HepG2 (cell line): ENCODE data around the gene NID1. TPM values are rescaled to one million over a fixed set of nuclear protein-coding genes. Genes with fewer than 3 reads are reported as not detected.

Experiments used
- BRD4 ChIP-seq: sonication (generic); formaldehyde crosslinking; IDR thresholded peaks from 2 replicates; pipeline ENCODE4 v1.4.0; 2020; ENCODE audit warnings: missing genetic modification reagents
- KDM4B ChIP-seq: sonication (generic); formaldehyde crosslinking; IDR thresholded peaks from 2 replicates; pipeline ENCODE4 v1.4.0; 2020; ENCODE audit warnings: missing genetic modification reagents
- MEF2D ChIP-seq: sonication (generic); formaldehyde crosslinking; IDR thresholded peaks from 2 replicates; pipeline ENCODE4 v1.5.1; 2020; ENCODE audit warnings: mild to moderate bottlenecking, missing genetic modification reagents
- MTA3 ChIP-seq: sonication (generic); formaldehyde crosslinking; IDR thresholded peaks from 2 replicates; pipeline ENCODE4 v1.4.0; 2020; ENCODE audit warnings: missing genetic modification reagents
- NFE2L2 ChIP-seq: fragments of 150-350 bp; IDR thresholded peaks from 2 replicates; pipeline ENCODE4 v1.6.1; 2014; ENCODE audit warnings: low read length
- NPAS2 ChIP-seq: sonication (generic); formaldehyde crosslinking; IDR thresholded peaks from 2 replicates; pipeline ENCODE4 v1.8.0; 2022; ENCODE audit warnings: mild to moderate bottlenecking, missing genetic modification reagents, borderline replicate concordance
- RAD51 ChIP-seq: fragments of 450-650 bp; IDR thresholded peaks from 2 replicates; pipeline ENCODE4 v1.6.1; 2016; ENCODE audit warnings: borderline replicate concordance
- SAP130 ChIP-seq: IDR thresholded peaks from 2 replicates; pipeline ENCODE4 v1.6.1; 2016; ENCODE audit warnings: low read depth
- U2AF2 ChIP-seq: fragments of 200-400 bp; formaldehyde crosslinking; IDR thresholded peaks from 2 replicates; pipeline ENCODE4 v1.6.1; 2017; ENCODE audit warnings: low read depth, mild to moderate bottlenecking, low read length
- ZNF251 ChIP-seq: sonication (generic); formaldehyde crosslinking; IDR thresholded peaks from 2 replicates; pipeline ENCODE4 v1.9.0; 2021; ENCODE audit warnings: mild to moderate bottlenecking, missing genetic modification reagents
- ZNF263 ChIP-seq: sonication (generic); formaldehyde crosslinking; IDR thresholded peaks from 2 replicates; pipeline ENCODE4 v1.4.0; 2020; ENCODE audit warnings: missing genetic modification reagents
- ZNF720 ChIP-seq: sonication (generic); formaldehyde crosslinking; IDR thresholded peaks from 2 replicates; pipeline ENCODE4 v1.4.0; 2020; ENCODE audit warnings: missing genetic modification reagents
- ZNF891 ChIP-seq: sonication (generic); formaldehyde crosslinking; IDR thresholded peaks from 2 replicates; pipeline ENCODE4 v1.5.0; 2020; ENCODE audit warnings: mild to moderate bottlenecking, missing genetic modification reagents
- polyA plus RNA-seq, 8 experiments: library from polyadenylated mRNA; depleted of rRNA in 3 of 8; stranded (reverse) in 7 of 8; unstranded in 1 of 8; fragments of >200 nt; fragmentation: Illumina TruSeq in 4 of 8; extraction: Trizol in 4 of 8; gene quantifications; 2 replicates each; pipeline versions ENCODE4 v1.2.1 to v1.2.3, GENCODE V29; 2011 to 2016; ENCODE audit warnings: low read depth in 4 of 8, missing spikeins in 1 of 8, mixed read lengths in 1 of 8; ENCODE audit not compliant: insufficient read depth in 1 of 8
- total RNA-seq, 5 experiments: library from RNA; depleted of rRNA; stranded (reverse); fragments of >200 nt; fragmentation: Illumina TruSeq; extraction: Trizol; gene quantifications; 2 replicates each; pipeline ENCODE4 v1.2.3, GENCODE V29; 2016; ENCODE audit warnings: low read depth in 1 of 5
- TF ChIP-seq, protein P1 (sequence below): sonication (generic); formaldehyde crosslinking; IDR thresholded peaks from 2 replicates; pipeline ENCODE4 v1.5.1; 2020; ENCODE audit warnings: mild to moderate bottlenecking, missing genetic modification reagents, borderline replicate concordance
- TF ChIP-seq, protein P2 (sequence below): sonication (generic); formaldehyde crosslinking; IDR thresholded peaks from 2 replicates; pipeline ENCODE4 v1.4.0; 2020; ENCODE audit warnings: missing genetic modification reagents, mild to moderate bottlenecking, borderline replicate concordance
- TF ChIP-seq, protein P3 (sequence below): sonication (generic); formaldehyde crosslinking; IDR thresholded peaks from 2 replicates; pipeline ENCODE4 v1.5.1; 2020; ENCODE audit warnings: mild to moderate bottlenecking, missing genetic modification reagents, moderate library complexity
- TF ChIP-seq, protein P4 (sequence below): sonication (generic); formaldehyde crosslinking; conservative IDR thresholded peaks from 2 replicates; pipeline ENCODE4 v1.8.0; 2022; ENCODE audit warnings: low read depth, missing genetic modification reagents

NID1 gene
- total and polyA plus RNA-seq, 2 of the 13 experiments (the other 11 are each of a cell fraction or from before 2014, with no cell fraction given) = 50.2 to 56.1 TPM

DNA sequence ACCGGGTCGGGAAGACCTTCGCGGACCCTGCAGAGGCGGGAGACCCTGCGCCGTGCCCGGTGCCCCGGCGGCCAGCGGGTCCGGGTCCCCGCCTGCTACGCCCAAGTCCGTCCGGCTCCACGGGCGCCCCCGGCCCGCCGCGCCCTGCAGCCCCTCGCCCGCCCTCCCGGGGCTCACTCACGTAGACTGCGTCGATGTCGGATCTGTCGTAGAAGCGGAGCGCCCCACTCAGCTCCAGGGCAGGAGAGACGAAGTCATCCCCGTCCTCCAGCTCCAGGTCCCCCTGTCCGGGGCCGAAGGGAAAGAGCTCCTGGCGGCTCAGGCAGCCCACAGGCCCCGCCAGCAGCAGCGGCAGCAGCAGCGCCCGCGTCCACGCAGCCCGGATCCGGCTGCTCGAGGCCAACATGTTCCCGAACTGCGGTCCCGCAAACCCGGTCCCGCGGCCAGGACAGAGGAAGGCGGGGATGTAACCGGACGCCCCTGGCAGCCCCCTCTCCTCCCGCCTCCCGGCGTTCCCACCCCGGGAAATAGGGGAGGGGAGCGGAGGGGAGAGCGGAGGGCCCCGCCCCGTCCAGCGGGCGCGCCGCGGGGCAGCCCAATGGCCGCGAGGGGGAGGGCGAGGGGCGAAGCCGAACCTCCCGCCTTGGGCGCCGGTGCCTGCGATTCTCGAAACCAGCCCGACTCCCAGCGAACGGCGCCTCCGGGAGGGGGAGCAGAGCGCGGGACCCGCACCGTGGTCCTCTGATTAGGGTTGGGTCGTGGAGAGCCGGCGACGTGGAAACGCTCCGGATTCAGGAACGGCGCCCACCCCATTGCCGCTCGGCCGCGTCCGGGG is at the start of gene NID1 (continued):
- TF ChIP-seq, protein P1, sequence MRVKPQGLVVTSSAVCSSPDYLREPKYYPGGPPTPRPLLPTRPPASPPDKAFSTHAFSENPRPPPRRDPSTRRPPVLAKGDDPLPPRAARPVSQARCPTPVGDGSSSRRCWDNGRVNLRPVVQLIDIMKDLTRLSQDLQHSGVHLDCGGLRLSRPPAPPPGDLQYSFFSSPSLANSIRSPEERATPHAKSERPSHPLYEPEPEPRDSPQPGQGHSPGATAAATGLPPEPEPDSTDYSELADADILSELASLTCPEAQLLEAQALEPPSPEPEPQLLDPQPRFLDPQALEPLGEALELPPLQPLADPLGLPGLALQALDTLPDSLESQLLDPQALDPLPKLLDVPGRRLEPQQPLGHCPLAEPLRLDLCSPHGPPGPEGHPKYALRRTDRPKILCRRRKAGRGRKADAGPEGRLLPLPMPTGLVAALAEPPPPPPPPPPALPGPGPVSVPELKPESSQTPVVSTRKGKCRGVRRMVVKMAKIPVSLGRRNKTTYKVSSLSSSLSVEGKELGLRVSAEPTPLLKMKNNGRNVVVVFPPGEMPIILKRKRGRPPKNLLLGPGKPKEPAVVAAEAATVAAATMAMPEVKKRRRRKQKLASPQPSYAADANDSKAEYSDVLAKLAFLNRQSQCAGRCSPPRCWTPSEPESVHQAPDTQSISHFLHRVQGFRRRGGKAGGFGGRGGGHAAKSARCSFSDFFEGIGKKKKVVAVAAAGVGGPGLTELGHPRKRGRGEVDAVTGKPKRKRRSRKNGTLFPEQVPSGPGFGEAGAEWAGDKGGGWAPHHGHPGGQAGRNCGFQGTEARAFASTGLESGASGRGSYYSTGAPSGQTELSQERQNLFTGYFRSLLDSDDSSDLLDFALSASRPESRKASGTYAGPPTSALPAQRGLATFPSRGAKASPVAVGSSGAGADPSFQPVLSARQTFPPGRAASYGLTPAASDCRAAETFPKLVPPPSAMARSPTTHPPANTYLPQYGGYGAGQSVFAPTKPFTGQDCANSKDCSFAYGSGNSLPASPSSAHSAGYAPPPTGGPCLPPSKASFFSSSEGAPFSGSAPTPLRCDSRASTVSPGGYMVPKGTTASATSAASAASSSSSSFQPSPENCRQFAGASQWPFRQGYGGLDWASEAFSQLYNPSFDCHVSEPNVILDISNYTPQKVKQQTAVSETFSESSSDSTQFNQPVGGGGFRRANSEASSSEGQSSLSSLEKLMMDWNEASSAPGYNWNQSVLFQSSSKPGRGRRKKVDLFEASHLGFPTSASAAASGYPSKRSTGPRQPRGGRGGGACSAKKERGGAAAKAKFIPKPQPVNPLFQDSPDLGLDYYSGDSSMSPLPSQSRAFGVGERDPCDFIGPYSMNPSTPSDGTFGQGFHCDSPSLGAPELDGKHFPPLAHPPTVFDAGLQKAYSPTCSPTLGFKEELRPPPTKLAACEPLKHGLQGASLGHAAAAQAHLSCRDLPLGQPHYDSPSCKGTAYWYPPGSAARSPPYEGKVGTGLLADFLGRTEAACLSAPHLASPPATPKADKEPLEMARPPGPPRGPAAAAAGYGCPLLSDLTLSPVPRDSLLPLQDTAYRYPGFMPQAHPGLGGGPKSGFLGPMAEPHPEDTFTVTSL = no peak; the same call in 1 of the 2 replicates
- no peak for TF ChIP-seq NPAS2 (CRISPR knock-in tag)
- TF ChIP-seq SAP130 = peak; percentile 77
- no peak for TF ChIP-seq NFE2L2
- no peak for TF ChIP-seq RAD51
- TF ChIP-seq MEF2D = peak; percentile 43; the same call in 1 of the 2 replicates
- no peak for TF ChIP-seq KDM4B (CRISPR knock-in tag)
- TF ChIP-seq U2AF2 = no peak
- 0 out of 2 replicates have a peak, but pooled peaks have one; percentile 35 for TF ChIP-seq BRD4 (CRISPR knock-in tag)
- TF ChIP-seq ZNF251 = no peak
- TF ChIP-seq, protein P2, sequence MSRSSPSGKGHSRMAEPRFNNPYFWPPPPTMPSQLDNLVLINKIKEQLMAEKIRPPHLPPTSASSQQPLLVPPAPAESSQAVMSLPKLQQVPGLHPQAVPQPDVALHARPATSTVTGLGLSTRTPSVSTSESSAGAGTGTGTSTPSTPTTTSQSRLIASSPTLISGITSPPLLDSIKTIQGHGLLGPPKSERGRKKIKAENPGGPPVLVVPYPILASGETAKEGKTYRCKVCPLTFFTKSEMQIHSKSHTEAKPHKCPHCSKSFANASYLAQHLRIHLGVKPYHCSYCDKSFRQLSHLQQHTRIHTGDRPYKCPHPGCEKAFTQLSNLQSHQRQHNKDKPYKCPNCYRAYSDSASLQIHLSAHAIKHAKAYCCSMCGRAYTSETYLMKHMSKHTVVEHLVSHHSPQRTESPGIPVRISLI = no peak
- no peak for TF ChIP-seq ZNF720 (CRISPR knock-in tag)
- no peak for TF ChIP-seq MTA3
- TF ChIP-seq ZNF263 = peak; percentile 78
- peak; percentile 88 for TF ChIP-seq ZNF891 (CRISPR knock-in tag)
- TF ChIP-seq, protein P3, sequence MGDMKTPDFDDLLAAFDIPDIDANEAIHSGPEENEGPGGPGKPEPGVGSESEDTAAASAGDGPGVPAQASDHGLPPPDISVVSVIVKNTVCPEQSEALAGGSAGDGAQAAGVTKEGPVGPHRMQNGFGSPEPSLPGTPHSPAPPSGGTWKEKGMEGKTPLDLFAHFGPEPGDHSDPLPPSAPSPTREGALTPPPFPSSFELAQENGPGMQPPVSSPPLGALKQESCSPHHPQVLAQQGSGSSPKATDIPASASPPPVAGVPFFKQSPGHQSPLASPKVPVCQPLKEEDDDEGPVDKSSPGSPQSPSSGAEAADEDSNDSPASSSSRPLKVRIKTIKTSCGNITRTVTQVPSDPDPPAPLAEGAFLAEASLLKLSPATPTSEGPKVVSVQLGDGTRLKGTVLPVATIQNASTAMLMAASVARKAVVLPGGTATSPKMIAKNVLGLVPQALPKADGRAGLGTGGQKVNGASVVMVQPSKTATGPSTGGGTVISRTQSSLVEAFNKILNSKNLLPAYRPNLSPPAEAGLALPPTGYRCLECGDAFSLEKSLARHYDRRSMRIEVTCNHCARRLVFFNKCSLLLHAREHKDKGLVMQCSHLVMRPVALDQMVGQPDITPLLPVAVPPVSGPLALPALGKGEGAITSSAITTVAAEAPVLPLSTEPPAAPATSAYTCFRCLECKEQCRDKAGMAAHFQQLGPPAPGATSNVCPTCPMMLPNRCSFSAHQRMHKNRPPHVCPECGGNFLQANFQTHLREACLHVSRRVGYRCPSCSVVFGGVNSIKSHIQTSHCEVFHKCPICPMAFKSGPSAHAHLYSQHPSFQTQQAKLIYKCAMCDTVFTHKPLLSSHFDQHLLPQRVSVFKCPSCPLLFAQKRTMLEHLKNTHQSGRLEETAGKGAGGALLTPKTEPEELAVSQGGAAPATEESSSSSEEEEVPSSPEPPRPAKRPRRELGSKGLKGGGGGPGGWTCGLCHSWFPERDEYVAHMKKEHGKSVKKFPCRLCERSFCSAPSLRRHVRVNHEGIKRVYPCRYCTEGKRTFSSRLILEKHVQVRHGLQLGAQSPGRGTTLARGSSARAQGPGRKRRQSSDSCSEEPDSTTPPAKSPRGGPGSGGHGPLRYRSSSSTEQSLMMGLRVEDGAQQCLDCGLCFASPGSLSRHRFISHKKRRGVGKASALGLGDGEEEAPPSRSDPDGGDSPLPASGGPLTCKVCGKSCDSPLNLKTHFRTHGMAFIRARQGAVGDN (CRISPR knock-in tag) = peak; percentile 72
- TF ChIP-seq, protein P4, sequence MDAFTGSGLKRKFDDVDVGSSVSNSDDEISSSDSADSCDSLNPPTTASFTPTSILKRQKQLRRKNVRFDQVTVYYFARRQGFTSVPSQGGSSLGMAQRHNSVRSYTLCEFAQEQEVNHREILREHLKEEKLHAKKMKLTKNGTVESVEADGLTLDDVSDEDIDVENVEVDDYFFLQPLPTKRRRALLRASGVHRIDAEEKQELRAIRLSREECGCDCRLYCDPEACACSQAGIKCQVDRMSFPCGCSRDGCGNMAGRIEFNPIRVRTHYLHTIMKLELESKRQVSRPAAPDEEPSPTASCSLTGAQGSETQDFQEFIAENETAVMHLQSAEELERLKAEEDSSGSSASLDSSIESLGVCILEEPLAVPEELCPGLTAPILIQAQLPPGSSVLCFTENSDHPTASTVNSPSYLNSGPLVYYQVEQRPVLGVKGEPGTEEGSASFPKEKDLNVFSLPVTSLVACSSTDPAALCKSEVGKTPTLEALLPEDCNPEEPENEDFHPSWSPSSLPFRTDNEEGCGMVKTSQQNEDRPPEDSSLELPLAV (CRISPR knock-in tag) = no peak
